ENCODE results near the gene TXNDC11. TPM values are rescaled to one million over a fixed set of nuclear protein-coding genes. Genes with fewer than 3 reads are reported as not detected.

The TXNDC11 gene
- total and polyA plus RNA-seq, 2 experiments from 2014 or later = 24.5 to 25.9 TPM

- H2AFZ ChIP-seq = no peak overlapping the region
- peaks cover 17% of the 10 kb centered on the region; the same call in 1 of the 2 replicates for H3F3A ChIP-seq (ENCODE audit: insufficient read depth)
- peaks cover 8% of the 10 kb centered on the region for H3K36me3 ChIP-seq (ENCODE audit: low read depth)
- H3K27ac ChIP-seq = no peak overlapping the region
- peaks cover 28% of the 10 kb centered on the region for H3K79me2 ChIP-seq (ENCODE audit: insufficient read depth)
- H3K4me3 ChIP-seq = no peak overlapping the region
- peak; percentile 37 for DNase-seq
- peaks cover 8% of the 10 kb centered on the region for H3K4me1 ChIP-seq (ENCODE audit: insufficient read depth)
- H3K9me3 ChIP-seq (ENCODE audit: low read depth) = no peaks in the 10 kb centered on the region
- H3K27me3 ChIP-seq (replicated peaks; ENCODE audit: insufficient read depth) = no peaks in the 10 kb centered on the region
- TF ChIP-seq EZH2 (IDR thresholded peaks at IDR 0.05; ENCODE audit: insufficient read depth, poor library complexity, severe bottlenecking) = no peak
- no peak overlapping the region for H3K4me2 ChIP-seq (ENCODE audit: unreplicated experiment)
- WGBS, 2 experiments (ENCODE audit: low coverage in 1 of 2, low lambda C conversion rate in 2 of 2, missing lambda C conversion rate in 2 of 2) = 56 to 61% methylated on average over 9 of the region's 9 CpGs
- in situ Hi-C loops (cut with MboI) = loop anchor here (25.0 kb wide), 1 partner anchor 715 kb away; no protein-coding TSS in a partner anchor
- H4K20me1 ChIP-seq (ENCODE audit: insufficient read depth) = peaks cover 5% of the 10 kb centered on the region; the same call in 1 of the 2 replicates
- no peaks in the 10 kb centered on the region for H3K9me2 ChIP-seq (ENCODE audit: insufficient read depth)
- no peak overlapping the region for H3K9ac ChIP-seq
These were observed 65.2 kb downstream of the TXNDC11 start for GRCh38 chr16:11677451-11677951.

GRCh38 chr16:11676799-11677198, 65.9 kb downstream of the TXNDC11 start:
- no peak overlapping the region for H2AFZ ChIP-seq
- no peaks in the 10 kb centered on the region for H4K20me1 ChIP-seq (ENCODE audit: insufficient read depth)
- H3K9me2 ChIP-seq (ENCODE audit: insufficient read depth) = no peaks in the 10 kb centered on the region
- no peak overlapping the region for H3K27ac ChIP-seq
- peaks cover under 1% of the 10 kb centered on the region; the same call in 1 of the 2 replicates for H3K4me1 ChIP-seq (ENCODE audit: insufficient read depth)
- no peak for DNase-seq
- no peaks in the 10 kb centered on the region for H3K9me3 ChIP-seq (ENCODE audit: low read depth)
- H3F3A ChIP-seq (ENCODE audit: insufficient read depth) = peaks cover 10% of the 10 kb centered on the region; the same call in 1 of the 2 replicates
- no peak overlapping the region for H3K9ac ChIP-seq
- TF ChIP-seq EZH2phosphoT487 (IDR thresholded peaks at IDR 0.05; ENCODE audit: insufficient read depth, low read depth) (no peak), EZH2 (IDR thresholded peaks at IDR 0.05; ENCODE audit: insufficient read depth, poor library complexity, severe bottlenecking) (no peak)
- H3K4me3 ChIP-seq = no peak overlapping the region
- peaks cover 24% of the 10 kb centered on the region for H3K79me2 ChIP-seq (ENCODE audit: insufficient read depth)
- H3K4me2 ChIP-seq (ENCODE audit: unreplicated experiment) = no peak overlapping the region
- H3K27me3 ChIP-seq (replicated peaks; ENCODE audit: insufficient read depth) = no peaks in the 10 kb centered on the region
- in situ Hi-C loops (cut with MboI) = loop anchor here (25.0 kb wide), 1 partner anchor 714 kb away; no protein-coding TSS in a partner anchor
- 90 to 91% methylated on average over 14 of the region's 14 CpGs for WGBS, 2 experiments (ENCODE audit: low coverage in 1 of 2, low lambda C conversion rate in 2 of 2, missing lambda C conversion rate in 2 of 2)
- peaks cover 5% of the 10 kb centered on the region for H3K36me3 ChIP-seq (ENCODE audit: low read depth)

- Histone ChIP-seq H3K9ac (no peak overlapping the region), H3K36me3 (ENCODE audit: low read depth) (peaks cover 5% of the 10 kb centered on the region), H2AFZ (no peak overlapping the region), H3K9me2 (ENCODE audit: insufficient read depth) (no peaks in the 10 kb centered on the region), H3K27ac (no peak overlapping the region), H3K9me3 (ENCODE audit: low read depth) (no peaks in the 10 kb centered on the region), H4K20me1 (ENCODE audit: insufficient read depth) (no peaks in the 10 kb centered on the region), H3K79me2 (ENCODE audit: insufficient read depth) (peaks cover 14% of the 10 kb centered on the region), H3K4me3 (no peak overlapping the region), H3F3A (ENCODE audit: insufficient read depth) (0 out of 2 replicates have a peak, but pooled peaks cover 7% of the 10 kb centered on the region), H3K4me1 (ENCODE audit: insufficient read depth) (no peaks in the 10 kb centered on the region; the same call in 1 of the 2 replicates), H3K27me3 (replicated peaks; ENCODE audit: insufficient read depth) (no peaks in the 10 kb centered on the region), H3K4me2 (ENCODE audit: unreplicated experiment) (no peak overlapping the region)
- WGBS, 2 experiments (ENCODE audit: low coverage in 1 of 2, low lambda C conversion rate in 2 of 2, missing lambda C conversion rate in 2 of 2) = 90 to 91% methylated on average over 42 of the region's 42 CpGs
- TF ChIP-seq EZH2phosphoT487 (IDR thresholded peaks at IDR 0.05; ENCODE audit: insufficient read depth, low read depth) (no peak), EZH2 (IDR thresholded peaks at IDR 0.05; ENCODE audit: insufficient read depth, poor library complexity, severe bottlenecking) (no peak)
- in situ Hi-C loops (cut with MboI) = loop anchor here (25.0 kb wide), 1 partner anchor 714 kb away; no protein-coding TSS in a partner anchor
- DNase-seq = no peak
These were observed 66.8 kb downstream of the TXNDC11 start for GRCh38 chr16:11675561-11676511.

- Histone ChIP-seq H3K27me3 (replicated peaks; ENCODE audit: insufficient read depth) (no peaks in the 10 kb centered on the region), H3K27ac (no peak overlapping the region), H3F3A (ENCODE audit: insufficient read depth) (0 out of 2 replicates have a peak, but pooled peaks cover 7% of the 10 kb centered on the region), H3K9ac (no peak overlapping the region), H3K79me2 (ENCODE audit: insufficient read depth) (peaks cover 6% of the 10 kb centered on the region; the same call in 1 of the 2 replicates), H3K4me3 (no peak overlapping the region), H3K4me2 (ENCODE audit: unreplicated experiment) (no peak overlapping the region), H2AFZ (no peak overlapping the region), H3K9me3 (ENCODE audit: low read depth) (no peaks in the 10 kb centered on the region), H4K20me1 (ENCODE audit: insufficient read depth) (no peaks in the 10 kb centered on the region), H3K36me3 (ENCODE audit: low read depth) (peaks cover 5% of the 10 kb centered on the region), H3K4me1 (ENCODE audit: insufficient read depth) (no peaks in the 10 kb centered on the region; the same call in 1 of the 2 replicates), H3K9me2 (ENCODE audit: insufficient read depth) (no peaks in the 10 kb centered on the region)
- in situ Hi-C loops (cut with MboI) = loop anchor here (25.0 kb wide), 1 partner anchor 713 kb away; no protein-coding TSS in a partner anchor
- 55 to 60% methylated on average over 15 of the region's 15 CpGs for WGBS, 2 experiments (ENCODE audit: low coverage in 1 of 2, low lambda C conversion rate in 2 of 2, missing lambda C conversion rate in 2 of 2)
- DNase-seq = peak; percentile 44
- TF ChIP-seq EZH2phosphoT487 (IDR thresholded peaks at IDR 0.05; ENCODE audit: insufficient read depth, low read depth) (no peak), EZH2 (IDR thresholded peaks at IDR 0.05; ENCODE audit: insufficient read depth, poor library complexity, severe bottlenecking) (no peak)
These were observed 67.7 kb downstream of the TXNDC11 start for GRCh38 chr16:11674818-11675560.

All from GM23248 (cell line).